ENCODE results near the gene DNAJC1. TPM values are rescaled to one million over a fixed set of nuclear protein-coding genes. Genes with fewer than 3 reads are reported as not detected.

The DNAJC1 gene
- total RNA-seq, 1 experiment from 2014 or later: 57.8 TPM

DNA sequence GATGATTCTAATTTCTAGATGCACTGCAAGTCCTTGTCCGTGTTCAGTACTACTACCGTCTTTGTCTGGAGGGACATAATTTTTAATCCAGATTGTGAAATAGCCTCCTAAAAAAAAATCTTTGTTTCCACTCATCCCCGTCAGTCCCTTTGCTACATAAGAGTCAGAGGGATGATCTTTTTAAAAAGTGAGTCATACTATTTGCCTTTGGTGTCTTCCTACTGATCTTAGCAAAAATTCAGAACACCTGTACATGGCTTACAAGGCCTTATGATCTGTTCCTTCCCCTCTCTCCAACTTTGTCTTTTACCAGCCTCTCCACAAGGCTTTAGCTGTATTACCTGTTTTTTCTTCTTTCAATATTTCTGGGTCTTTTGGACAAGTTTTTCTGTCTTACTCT lies 296.0 kb downstream of the DNAJC1 start:
- TF ChIP-seq, protein P1, sequence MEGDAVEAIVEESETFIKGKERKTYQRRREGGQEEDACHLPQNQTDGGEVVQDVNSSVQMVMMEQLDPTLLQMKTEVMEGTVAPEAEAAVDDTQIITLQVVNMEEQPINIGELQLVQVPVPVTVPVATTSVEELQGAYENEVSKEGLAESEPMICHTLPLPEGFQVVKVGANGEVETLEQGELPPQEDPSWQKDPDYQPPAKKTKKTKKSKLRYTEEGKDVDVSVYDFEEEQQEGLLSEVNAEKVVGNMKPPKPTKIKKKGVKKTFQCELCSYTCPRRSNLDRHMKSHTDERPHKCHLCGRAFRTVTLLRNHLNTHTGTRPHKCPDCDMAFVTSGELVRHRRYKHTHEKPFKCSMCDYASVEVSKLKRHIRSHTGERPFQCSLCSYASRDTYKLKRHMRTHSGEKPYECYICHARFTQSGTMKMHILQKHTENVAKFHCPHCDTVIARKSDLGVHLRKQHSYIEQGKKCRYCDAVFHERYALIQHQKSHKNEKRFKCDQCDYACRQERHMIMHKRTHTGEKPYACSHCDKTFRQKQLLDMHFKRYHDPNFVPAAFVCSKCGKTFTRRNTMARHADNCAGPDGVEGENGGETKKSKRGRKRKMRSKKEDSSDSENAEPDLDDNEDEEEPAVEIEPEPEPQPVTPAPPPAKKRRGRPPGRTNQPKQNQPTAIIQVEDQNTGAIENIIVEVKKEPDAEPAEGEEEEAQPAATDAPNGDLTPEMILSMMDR (IDR thresholded peaks at IDR 0.05; ENCODE audit: unreplicated experiment): no peak
- intact Hi-C loops (cut with micrococcal nuclease): no loop called here
- peaks cover 31% of the 10 kb centered on the region for H3K4me1 Mint-ChIP-seq (ENCODE audit: insufficient read depth, unreplicated experiment)

More for the DNA sequence above, 296.0 kb downstream of the DNAJC1 start:
- H3K27ac Mint-ChIP-seq (ENCODE audit: low read depth, unreplicated experiment): no peak overlapping the region
- no peaks in the 10 kb centered on the region for H3K27me3 Mint-ChIP-seq (ENCODE audit: insufficient read depth, unreplicated experiment)
- H3K4me3 Mint-ChIP-seq (ENCODE audit: unreplicated experiment): no peak overlapping the region
- ChIA-PET POLR2A (interaction anchor here (0.7 to 1.7 kb wide), 3 partner anchors 12 to 36 kb away, joined by 3 to 5 read pairs (median 3); no protein-coding TSS in a partner anchor), CTCF (interaction anchor here (0.6 to 1.3 kb wide), 3 partner anchors 8 to 487 kb away, joined by 3 read pairs; no protein-coding TSS in a partner anchor)
- peak; percentile 38 for DNase-seq (ENCODE audit: unreplicated experiment)
- peaks cover 17% of the 10 kb centered on the region for H3K36me3 Mint-ChIP-seq (ENCODE audit: insufficient read depth, unreplicated experiment)
- BruUV-seq (replicated peaks): no TSS peak
- no peaks in the 10 kb centered on the region for H3K9me3 Mint-ChIP-seq (ENCODE audit: unreplicated experiment)

Other genes starting within 250 kb of the DNAJC1 start
- gene EBLN1, start 214.3 kb upstream of the DNAJC1 start, total RNA-seq (2022): not detected in 2 replicates

Measured in MCF 10A (cell line).